ENCODE data around the gene MAPK11.

The MAPK11 gene

GRCh38 chr22:50262973-50263617, 7.1 kb downstream of the MAPK11 start:
- no peak for DNase-seq (ENCODE audit: low read depth in 2 of 3, low spot score in 2 of 3)

DNA sequence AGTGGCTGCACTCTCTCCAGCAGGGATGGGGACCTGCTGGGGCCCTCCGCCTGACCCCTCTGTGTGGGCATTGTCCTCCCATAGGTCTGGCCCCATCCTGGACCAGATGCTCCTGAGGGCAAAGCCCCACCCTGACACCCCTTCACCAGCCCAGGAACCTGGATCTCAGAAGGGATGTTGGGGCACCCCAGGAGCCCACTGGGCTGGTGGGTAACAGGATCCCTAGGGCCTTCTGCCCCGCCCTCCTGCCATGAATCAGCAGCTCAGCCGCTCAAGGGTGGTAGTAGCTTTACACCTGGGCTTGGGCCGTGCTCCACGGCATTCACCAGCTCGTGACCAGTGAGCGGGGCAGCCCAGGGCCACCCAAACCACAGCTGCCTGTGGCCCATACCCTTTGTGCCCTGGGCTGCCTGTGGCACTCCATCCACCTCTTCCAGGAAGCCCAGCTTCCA, 7.7 kb downstream of the MAPK11 start:
- no peak for DNase-seq (ENCODE audit: low read depth in 2 of 3, low spot score in 2 of 3)

- no peak for DNase-seq (ENCODE audit: low read depth in 2 of 3, low spot score in 2 of 3)
Observed at GRCh38 chr22:50261615-50262459, 8.3 kb downstream of the MAPK11 start, which contains the start of gene MAPK12. TSS of gene MAPK12 (minus strand) at chr22:50261683. CDS start at chr22:50261509, 174 bp downstream.

- DNase-seq (ENCODE audit: low read depth in 2 of 3, low spot score in 2 of 3): no peak
Observed at GRCh38 chr22:50260801-50261614, 9.2 kb downstream of the MAPK11 start.

DNA sequence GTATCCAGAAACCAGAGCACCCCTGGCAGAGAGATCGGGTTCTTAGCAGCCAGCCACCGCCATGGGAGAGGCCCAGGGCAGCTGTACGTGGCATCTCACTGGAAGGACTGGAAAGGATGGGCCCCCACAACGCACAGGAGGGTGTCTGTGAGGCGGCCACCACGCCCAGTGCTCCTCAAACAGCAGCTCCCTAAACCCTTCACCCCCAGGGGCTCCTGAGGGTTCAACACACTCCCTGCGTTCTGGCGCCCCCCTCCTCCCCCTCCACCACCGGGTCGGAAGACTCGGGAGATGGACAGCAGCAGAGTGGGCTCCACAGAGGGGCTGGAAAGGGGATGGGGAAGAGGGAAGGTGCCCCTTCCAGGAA, 9.8 kb downstream of the MAPK11 start:
- DNase-seq (ENCODE audit: low read depth in 2 of 3, low spot score in 2 of 3): no peak

DNA sequence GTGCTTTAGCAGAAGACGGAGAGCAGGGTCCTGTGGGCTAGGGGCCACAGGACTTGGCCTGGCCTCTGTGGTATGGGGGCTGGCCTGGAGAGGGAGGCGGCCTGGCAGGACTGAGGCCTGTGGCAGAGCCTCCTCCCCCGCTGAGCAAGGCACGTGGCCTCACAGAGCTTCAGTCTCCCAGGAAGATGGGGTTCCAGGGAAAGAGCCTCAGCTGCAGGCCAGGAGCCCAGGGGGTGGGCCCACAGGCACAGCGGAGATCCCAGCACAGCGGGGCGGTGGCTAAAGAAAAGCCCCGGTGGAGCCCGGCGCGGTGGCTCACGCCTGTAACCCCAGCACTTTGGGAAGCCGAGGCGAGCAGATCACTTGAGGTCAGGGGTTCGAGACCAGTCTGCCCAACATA, 10.9 kb downstream of the MAPK11 start:
- no peak for DNase-seq (ENCODE audit: low read depth in 2 of 3, low spot score in 2 of 3)

DNA sequence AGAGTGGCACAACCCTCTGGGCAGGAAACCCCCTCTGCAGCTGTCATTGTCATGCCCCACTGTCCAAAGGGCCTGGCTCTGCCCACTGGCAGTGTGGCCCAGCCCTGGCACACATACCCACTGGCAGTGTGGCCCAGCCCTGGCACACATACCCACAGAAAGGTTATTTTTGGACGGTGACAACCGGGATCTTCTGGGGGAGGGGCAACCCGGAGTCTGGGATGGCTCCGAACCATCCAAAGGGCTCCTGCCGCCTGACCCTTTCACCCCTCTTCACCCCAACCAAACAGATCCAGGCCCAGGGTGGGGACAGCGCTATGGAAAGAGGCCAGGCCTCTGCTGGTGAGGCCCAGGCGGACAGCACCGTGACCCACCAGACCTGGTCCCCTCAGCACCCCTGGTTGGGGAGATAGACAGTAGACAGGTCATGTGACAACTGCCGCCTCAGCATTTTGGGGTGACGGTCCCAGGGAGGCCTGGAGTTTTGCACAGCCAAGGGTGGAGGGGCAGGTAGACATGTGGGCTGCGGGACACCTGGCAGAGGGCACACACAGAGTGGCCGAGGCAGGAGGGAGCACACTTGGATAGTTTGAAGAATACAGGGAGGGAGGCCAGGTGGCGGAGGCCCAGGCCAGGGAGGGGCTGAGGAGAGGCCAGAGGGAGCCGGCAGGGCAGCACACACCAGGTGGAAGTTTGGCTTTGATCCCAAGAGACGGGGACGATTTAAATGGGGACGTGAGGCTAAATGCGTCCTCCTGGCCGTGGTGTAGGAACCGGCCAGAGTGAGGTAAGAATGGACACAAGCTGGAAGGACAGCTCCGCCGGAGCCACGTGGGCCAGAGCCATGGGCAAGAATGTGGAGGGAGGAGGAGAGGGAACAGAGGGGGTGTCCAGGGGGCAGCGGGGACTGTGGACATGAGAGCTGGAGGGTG, 11.6 kb downstream of the MAPK11 start:
- no peak for DNase-seq (ENCODE audit: low read depth in 2 of 3, low spot score in 2 of 3)

- DNase-seq (ENCODE audit: low read depth in 2 of 3, low spot score in 2 of 3): no peak
Observed at GRCh38 chr22:50257451-50258360, 12.5 kb downstream of the MAPK11 start.

GRCh38 chr22:50257041-50257440, 13.1 kb downstream of the MAPK11 start:
- no peak for DNase-seq (ENCODE audit: low read depth in 2 of 3, low spot score in 2 of 3)

DNA sequence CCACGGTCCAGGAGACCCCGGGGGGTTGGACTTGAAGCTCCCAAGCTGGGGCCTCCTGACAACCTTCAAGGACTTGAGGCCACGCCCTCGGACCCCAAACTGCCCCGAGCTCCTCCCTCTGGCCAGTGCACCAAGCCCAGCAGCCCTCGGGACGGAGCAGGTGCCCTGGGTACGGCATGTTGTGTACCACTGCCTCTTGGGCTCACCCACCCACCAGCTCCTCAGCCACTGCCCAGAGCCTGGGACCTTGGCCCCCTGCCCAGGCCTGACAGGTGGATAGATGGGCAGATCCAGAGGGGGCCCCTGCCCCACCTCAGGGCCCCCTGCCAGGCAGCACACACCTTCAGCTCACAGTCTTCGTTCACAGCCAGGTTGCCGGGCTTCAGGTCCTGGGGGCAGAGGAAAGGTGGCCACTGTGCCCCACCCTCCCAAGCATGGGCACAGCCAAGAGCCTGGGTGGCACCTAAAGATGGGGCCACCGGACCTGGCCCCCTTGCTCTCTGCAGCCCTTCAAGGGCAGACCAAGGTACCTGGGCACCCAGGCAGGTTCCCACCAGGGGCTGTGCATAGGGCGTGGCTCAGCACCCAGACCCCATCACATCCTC, 13.8 kb downstream of the MAPK11 start:
- no peak for DNase-seq (ENCODE audit: low read depth in 2 of 3, low spot score in 2 of 3)

GRCh38 chr22:50255607-50256006, 14.6 kb downstream of the MAPK11 start:
- DNase-seq (ENCODE audit: low read depth in 2 of 3, low spot score in 2 of 3): no peak

GRCh38 chr22:50255099-50255498, 15.1 kb downstream of the MAPK11 start:
- no peak for DNase-seq (ENCODE audit: low read depth in 2 of 3, low spot score in 2 of 3)

- no peak for DNase-seq (ENCODE audit: low read depth in 2 of 3, low spot score in 2 of 3)
Observed at GRCh38 chr22:50253941-50254340, 16.2 kb downstream of the MAPK11 start.

DNA sequence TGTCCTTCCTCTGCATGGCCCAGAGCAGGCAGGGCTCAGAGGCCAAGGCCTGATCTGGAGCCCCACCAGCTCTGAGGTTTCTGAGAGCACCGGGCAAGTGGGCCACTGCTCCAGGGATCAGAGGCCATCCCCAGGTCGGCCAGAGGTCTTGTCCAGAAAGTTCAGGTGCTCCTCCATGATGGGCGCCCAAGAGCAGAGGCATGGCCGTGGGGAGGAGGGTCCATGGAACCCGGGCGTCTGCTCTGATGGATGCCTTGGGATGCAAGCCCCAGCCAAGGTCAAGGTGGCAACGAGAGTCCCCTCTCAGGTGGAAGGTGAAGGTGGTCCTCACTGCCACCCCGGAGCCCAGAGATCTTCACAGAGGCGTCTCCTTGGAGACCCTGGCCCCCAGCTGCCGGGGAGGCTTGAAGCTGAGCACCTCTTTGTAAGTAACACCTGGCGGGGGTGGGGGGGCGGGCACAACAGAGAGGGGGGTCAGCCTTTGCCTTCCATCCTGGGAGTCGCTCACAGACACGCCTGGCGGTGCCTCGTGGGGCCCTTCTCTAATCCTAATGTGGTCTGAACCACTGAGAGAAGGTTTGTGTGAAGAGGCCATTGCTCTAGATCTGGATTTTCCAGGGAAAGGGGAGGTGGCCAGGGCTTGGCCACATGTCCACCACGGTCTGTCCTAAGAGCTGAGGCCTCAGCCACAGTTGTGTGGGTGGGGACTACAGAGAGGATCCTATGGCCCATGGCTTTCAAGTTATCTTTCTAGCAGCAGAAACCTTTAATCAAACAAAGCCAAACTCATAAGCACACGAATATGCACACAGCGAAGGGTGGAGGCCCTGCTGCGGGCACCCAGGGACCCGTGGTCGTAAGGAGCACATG, 16.9 kb downstream of the MAPK11 start:
- no peak for DNase-seq (ENCODE audit: low read depth in 2 of 3, low spot score in 2 of 3)

GRCh38 chr22:50252082-50253045, 17.8 kb downstream of the MAPK11 start:
- DNase-seq (ENCODE audit: low read depth in 2 of 3, low spot score in 2 of 3): no peak

DNA sequence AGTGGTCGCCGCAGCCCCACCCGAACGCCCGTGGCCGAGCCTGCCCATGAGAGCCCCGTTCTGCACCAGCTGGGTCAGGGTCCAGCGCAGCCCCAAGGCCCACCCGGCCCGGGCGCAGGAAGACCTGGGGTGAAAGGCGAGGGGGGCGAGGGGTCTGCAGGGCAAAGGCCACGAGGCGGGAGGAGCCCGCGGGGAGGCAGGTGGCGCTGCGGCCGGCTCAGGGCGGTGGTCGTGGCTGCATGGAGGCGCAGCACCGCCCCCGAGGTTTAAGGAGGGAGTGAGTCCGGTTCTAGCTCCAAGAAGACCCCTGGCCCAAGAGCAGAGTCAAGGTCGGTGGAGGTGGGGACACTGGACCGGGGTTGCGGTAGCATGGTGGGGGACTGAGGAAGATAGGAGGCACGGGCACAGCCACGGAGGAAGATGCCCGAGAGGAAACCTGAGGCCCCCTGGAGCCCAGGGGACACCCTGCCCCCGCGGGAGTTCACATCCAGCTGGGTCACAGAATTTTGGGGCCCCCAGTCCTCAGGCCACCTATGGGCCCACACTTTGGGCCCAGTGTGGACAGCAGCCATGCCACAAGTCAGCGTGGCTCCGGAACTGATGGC, 18.6 kb downstream of the MAPK11 start:
- no peak for DNase-seq (ENCODE audit: low read depth in 2 of 3, low spot score in 2 of 3)
